HFF-Myc (cell line): ENCODE measurements around the gene CCNI.

Experiments used
- DNase-seq: peaks from one replicate; pipeline ENCODE4 v3.0.0-alpha.2; 2011; ENCODE audit warnings: low read depth; ENCODE audit errors: extremely low read depth
- H3K4me3 ChIP-seq: replicated peaks from 2 replicates; pipeline ENCODE4 v1.5.1; 2011; ENCODE audit warnings: low read depth, mild to moderate bottlenecking, control low read depth, low read length
- TF ChIP-seq, protein P1 (sequence below): IDR thresholded peaks from 2 replicates; pipeline ENCODE4 v1.5.1; 2012; ENCODE audit warnings: mild to moderate bottlenecking, low read depth, low read length, control low read depth; ENCODE audit errors: missing control alignments

CCNI gene

DNA sequence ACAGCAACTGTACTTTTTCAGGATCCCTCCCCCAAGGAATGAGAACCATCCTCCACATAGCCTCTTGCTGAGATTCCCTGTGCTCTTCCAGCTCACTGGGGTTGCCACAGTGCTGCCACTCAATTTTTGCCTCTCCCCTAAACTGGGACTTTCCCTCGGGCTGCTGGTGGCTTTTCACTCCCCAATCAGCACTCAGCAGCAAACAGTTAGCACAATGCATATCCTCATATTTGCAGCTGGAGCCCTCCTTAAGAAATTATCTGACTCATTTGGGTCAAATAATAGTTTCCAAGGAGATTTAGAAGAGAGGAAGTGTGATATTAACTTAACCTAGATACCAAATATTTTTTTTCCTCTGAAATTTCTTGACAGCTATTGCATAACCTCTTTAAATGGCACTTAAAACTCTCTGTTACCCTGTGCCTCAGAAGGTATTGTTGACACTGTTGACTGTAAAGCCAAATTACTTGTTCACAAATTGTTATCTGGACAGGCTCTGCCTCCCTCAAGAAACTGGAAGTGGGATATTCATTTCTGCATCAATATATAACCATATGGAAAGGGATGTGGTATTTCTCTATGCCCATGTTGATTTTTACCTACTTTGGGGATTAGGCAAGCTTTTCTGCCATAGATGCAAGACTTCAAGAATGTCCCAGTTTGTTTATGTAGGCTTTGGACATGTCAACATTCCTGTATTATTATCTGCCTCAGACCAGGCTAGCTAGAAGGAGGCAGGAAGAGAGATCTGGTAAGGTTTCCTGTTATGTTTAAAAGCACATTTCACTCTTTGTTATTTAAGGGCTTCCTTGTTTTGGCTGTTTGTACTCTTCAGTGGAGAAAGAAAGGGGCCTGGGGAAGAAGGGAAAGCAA, 68.2 kb downstream of the CCNI start:
- no peak for DNase-seq
- no peak overlapping the region for H3K4me3 ChIP-seq
- TF ChIP-seq, protein P1, sequence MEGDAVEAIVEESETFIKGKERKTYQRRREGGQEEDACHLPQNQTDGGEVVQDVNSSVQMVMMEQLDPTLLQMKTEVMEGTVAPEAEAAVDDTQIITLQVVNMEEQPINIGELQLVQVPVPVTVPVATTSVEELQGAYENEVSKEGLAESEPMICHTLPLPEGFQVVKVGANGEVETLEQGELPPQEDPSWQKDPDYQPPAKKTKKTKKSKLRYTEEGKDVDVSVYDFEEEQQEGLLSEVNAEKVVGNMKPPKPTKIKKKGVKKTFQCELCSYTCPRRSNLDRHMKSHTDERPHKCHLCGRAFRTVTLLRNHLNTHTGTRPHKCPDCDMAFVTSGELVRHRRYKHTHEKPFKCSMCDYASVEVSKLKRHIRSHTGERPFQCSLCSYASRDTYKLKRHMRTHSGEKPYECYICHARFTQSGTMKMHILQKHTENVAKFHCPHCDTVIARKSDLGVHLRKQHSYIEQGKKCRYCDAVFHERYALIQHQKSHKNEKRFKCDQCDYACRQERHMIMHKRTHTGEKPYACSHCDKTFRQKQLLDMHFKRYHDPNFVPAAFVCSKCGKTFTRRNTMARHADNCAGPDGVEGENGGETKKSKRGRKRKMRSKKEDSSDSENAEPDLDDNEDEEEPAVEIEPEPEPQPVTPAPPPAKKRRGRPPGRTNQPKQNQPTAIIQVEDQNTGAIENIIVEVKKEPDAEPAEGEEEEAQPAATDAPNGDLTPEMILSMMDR = no peak

DNA sequence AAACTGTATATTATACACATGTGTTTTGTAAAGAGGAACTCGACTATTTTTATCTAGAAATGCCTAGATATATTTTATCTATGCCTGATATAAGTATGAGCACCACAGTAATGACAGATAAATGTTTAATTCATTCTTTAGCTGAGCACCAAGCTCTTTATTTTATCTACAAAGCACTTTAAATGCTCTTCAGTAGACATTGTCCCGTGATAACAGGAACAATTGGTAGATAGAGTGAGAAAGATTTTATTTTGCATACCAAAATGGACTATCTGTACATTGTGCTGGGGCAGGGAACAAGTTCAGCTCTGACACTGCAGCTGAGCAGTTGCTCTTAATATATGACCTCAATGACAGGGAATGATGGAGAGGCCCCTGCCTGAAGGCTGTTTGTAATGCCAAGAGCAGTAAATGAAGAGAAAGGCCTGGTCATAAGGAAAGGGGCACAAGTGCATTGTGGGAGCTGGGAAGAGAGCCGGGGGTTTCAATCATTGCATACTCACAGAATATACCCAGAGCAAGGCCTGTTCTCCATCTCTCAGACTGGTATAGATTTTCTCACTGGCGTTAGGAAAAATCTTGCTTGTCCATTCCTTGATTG, 68.9 kb downstream of the CCNI start:
- TF ChIP-seq, protein P1 = no peak
- no peak overlapping the region for H3K4me3 ChIP-seq
- no peak for DNase-seq

- TF ChIP-seq, protein P1 = no peak
- no peak overlapping the region for H3K4me3 ChIP-seq
- no peak for DNase-seq
These were observed 72.4 kb downstream of the CCNI start for GRCh38 chr4:77003400-77003799.

- TF ChIP-seq, protein P1 = no peak
- H3K4me3 ChIP-seq = no peak overlapping the region
- no peak for DNase-seq
These were observed 73.3 kb downstream of the CCNI start for GRCh38 chr4:77002321-77003107.

DNA sequence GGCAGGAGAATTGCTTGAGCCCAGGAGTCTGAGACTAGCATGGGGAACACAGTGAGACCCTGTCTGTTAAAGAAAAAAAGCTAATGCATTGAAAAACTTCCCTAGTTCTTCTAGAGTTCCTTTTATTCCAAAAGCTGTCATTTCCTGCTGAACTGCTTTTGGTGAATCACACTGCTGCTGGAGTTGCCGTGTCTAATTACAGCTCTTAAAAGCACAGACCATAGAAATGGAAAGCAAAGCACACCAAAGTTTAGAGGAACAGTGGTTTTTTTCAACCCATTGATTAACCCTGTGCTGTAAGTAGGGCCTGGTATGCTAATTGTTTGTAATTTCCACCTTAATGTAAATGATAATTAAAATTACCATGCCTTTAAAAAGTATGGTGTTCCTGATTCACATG, 73.9 kb downstream of the CCNI start:
- TF ChIP-seq, protein P1 = no peak
- H3K4me3 ChIP-seq = no peak overlapping the region
- no peak for DNase-seq

DNA sequence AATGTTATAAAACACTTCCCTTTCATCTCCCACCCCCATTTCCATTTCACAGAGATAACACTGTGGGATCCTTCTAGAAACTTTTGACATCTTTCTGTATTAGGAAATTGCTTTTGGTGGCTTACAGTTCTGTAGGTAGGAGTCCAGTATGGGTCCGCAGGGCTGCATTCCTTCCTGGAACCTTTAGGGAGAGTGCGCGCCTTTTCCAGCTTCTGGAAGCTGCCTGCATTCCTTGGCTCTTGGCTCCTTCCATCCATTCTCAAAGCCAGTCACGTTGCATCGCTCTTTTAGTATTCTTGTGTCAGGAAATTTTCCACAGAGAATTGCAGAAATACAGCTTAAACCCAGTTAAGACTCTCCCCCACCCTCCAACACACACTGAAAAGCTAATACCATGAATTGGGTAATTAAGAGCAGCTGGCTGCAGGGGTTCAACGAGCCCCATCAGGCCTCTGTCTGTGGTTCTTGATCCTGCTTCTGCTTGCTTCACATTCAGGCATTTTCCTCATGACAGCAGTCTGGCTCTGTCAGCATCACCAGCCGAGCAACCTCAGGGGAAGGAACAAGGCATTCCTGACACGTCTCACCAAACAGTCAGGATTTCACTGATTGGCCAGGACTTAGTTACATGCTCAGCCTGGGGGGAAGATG, 77.4 kb downstream of the CCNI start:
- TF ChIP-seq, protein P1 = no peak
- H3K4me3 ChIP-seq = no peak overlapping the region
- DNase-seq = no peak
